Tibial nerve (tissue), 4 donors: ENCODE measurements around the gene ITGA4. TPM values are rescaled to one million over a fixed set of nuclear protein-coding genes. Genes with fewer than 3 reads are reported as not detected.

Experiments
- DNase-seq, 2 donors: peaks; one replicate each; pipeline ENCODE4 v3.0.0-alpha.2; 2019; ENCODE audit warnings: low spot score in 2 of 2
- H3K27ac ChIP-seq, 4 donors: fragments of 200-600 bp; sonication (generic) in 3 of 4; one replicate each; pipeline ENCODE4 v1.5.1; 2017 to 2019; ENCODE audit warnings: mild to moderate bottlenecking in 1 of 4
- H3K27me3 ChIP-seq, 2 donors: fragments of 200-600 bp; sonication (generic) in 1 of 2; one replicate each; pipeline versions ENCODE4 v1.5.1 to v1.6.0; 2017 to 2019
- H3K36me3 ChIP-seq, 3 donors: fragments of 200-600 bp; sonication (generic); one replicate each; pipeline ENCODE4 v1.5.1; 2018 to 2019
- H3K4me1 ChIP-seq, 4 donors: fragments of 200-600 bp; sonication (generic) in 3 of 4; one replicate each; pipeline ENCODE4 v1.5.1; 2017 to 2019
- H3K4me3 ChIP-seq, 4 donors: fragments of 200-600 bp; sonication (generic) in 3 of 4; one replicate each; pipeline ENCODE4 v1.5.1; 2017 to 2019; ENCODE audit warnings: mild to moderate bottlenecking in 1 of 4, moderate library complexity in 1 of 4
- H3K9me3 ChIP-seq, 4 donors: fragments of 200-600 bp; sonication (generic) in 3 of 4; one replicate each; pipeline ENCODE4 v1.5.1; 2017 to 2019
- CTCF ChIP-seq, 5 experiments: fragments of 200-600 bp in 3 of 5; fragments of 450-650 bp in 2 of 5; sonication (generic) in 3 of 5; IDR thresholded peaks; one replicate each; pipeline ENCODE4 v1.5.1; 2016 to 2019; ENCODE audit warnings: antibody characterized with exemption in 5 of 5, mild to moderate bottlenecking in 3 of 5, moderate library complexity in 2 of 5
- EP300 ChIP-seq, 2 donors: sonication (generic); formaldehyde crosslinking; IDR thresholded peaks; one replicate each; pipeline ENCODE4 v1.6.1; 2017; ENCODE audit warnings: antibody characterized with exemption in 2 of 2, mild to moderate bottlenecking in 1 of 2
- POLR2A ChIP-seq, 2 donors: fragments of 450-650 bp; IDR thresholded peaks; one replicate each; pipeline ENCODE4 v1.6.1; 2017; ENCODE audit warnings: antibody characterized with exemption in 2 of 2, mild to moderate bottlenecking in 2 of 2, moderate library complexity in 2 of 2
- WGBS, 2 donors: methylation state at CpG; one replicate each; pipeline ENCODE4 v1.1.5; 2018; 5-methylcytosine and 5-hydroxymethylcytosine counted together
- total RNA-seq, 4 donors: library from RNA; depleted of rRNA; stranded (reverse); fragments of >200 nt; gene quantifications; one replicate each; pipeline ENCODE4 v1.1.0, GENCODE V29; 2016

ITGA4 gene
- total RNA-seq, 4 donors from 2014 or later: 8.0 to 10.7 (median 9.0) TPM

GRCh38 chr2:181573140-181573736 is 116.1 kb downstream of the ITGA4 start:
- Histone ChIP-seq H3K27ac (no peak overlapping the region), H3K9me3 (no peaks in the 10 kb centered on the region), H3K4me1 (no peaks in the 10 kb centered on the region), H3K27me3 (no peaks in the 10 kb centered on the region), H3K36me3 (no peaks in the 10 kb centered on the region), H3K4me3 (no peak overlapping the region)
- WGBS, 2 donors: 47 to 49% methylated on average over 4 of the region's 4 CpGs
- TF ChIP-seq POLR2A (IDR thresholded peaks at IDR 0.05) (no peak), CTCF (IDR thresholded peaks at IDR 0.05) (peak in 3 of 5 experiments; percentile 20 to 37 (median 32))
- no peak for DNase-seq

GRCh38 chr2:181574321-181574720 is 117.1 kb downstream of the ITGA4 start:
- H3K4me1 ChIP-seq: no peaks in the 10 kb centered on the region
- no peak for DNase-seq
- no peaks in the 10 kb centered on the region for H3K27me3 ChIP-seq
- no peak overlapping the region for H3K27ac ChIP-seq
- H3K4me3 ChIP-seq: no peak overlapping the region
- H3K9me3 ChIP-seq: no peaks in the 10 kb centered on the region
- no peaks in the 10 kb centered on the region for H3K36me3 ChIP-seq
- WGBS, 2 donors: 73 to 77% methylated on average over 7 of the region's 7 CpGs
- TF ChIP-seq EP300 (IDR thresholded peaks at IDR 0.05) (no peak), CTCF (IDR thresholded peaks at IDR 0.05) (no peak), POLR2A (IDR thresholded peaks at IDR 0.05) (no peak)

- DNase-seq: no peak
- H3K4me1 ChIP-seq: no peaks in the 10 kb centered on the region
- H3K9me3 ChIP-seq: no peaks in the 10 kb centered on the region
- H3K27me3 ChIP-seq: no peaks in the 10 kb centered on the region
- TF ChIP-seq CTCF (IDR thresholded peaks at IDR 0.05) (no peak), EP300 (IDR thresholded peaks at IDR 0.05) (no peak), POLR2A (IDR thresholded peaks at IDR 0.05) (no peak)
- no peak overlapping the region for H3K4me3 ChIP-seq
- H3K36me3 ChIP-seq: no peaks in the 10 kb centered on the region
- H3K27ac ChIP-seq: no peak overlapping the region
- 61 to 66% methylated on average over 7 of the region's 7 CpGs for WGBS, 2 donors
These were observed 118.0 kb downstream of the ITGA4 start for GRCh38 chr2:181575024-181575649.

- 43 to 49% methylated on average over 2 of the region's 2 CpGs for WGBS, 2 donors
These were observed 118.5 kb downstream of the ITGA4 start for GRCh38 chr2:181575650-181576025.

More at GRCh38 chr2:181575650-181576025, 118.5 kb downstream of the ITGA4 start:
- DNase-seq: no peak
- Histone ChIP-seq H3K4me1 (no peaks in the 10 kb centered on the region), H3K4me3 (no peak overlapping the region), H3K27me3 (no peaks in the 10 kb centered on the region), H3K36me3 (no peaks in the 10 kb centered on the region), H3K9me3 (no peaks in the 10 kb centered on the region), H3K27ac (no peak overlapping the region)
- TF ChIP-seq POLR2A (IDR thresholded peaks at IDR 0.05) (no peak), EP300 (IDR thresholded peaks at IDR 0.05) (no peak), CTCF (IDR thresholded peaks at IDR 0.05) (no peak)
